Brain microvascular endothelial cell (primary cell): Measurements from ENCODE around the gene COQ8A.

Experiments
- DNase-seq: peaks from one replicate; pipeline ENCODE4 v3.0.0-alpha.2; 2020
- H3K27ac ChIP-seq: fragments of 250-450 bp; sonication (Bioruptor Pico); 2 replicates; pipeline ENCODE4 v1.5.1; 2020; ENCODE audit warnings: mild to moderate bottlenecking, moderate library complexity
- H3K27me3 ChIP-seq: fragments of 250-450 bp; sonication (Bioruptor Pico); replicated peaks from 2 replicates; pipeline ENCODE4 v1.5.1; 2020; ENCODE audit warnings: mild to moderate bottlenecking
- H3K36me3 ChIP-seq: fragments of 250-450 bp; sonication (Bioruptor Pico); replicated peaks from 2 replicates; pipeline ENCODE4 v1.5.1; 2020; ENCODE audit warnings: mild to moderate bottlenecking
- H3K4me3 ChIP-seq: 2 replicates; pipeline ENCODE4 v1.5.1; 2011; ENCODE audit warnings: low read depth, mild to moderate bottlenecking, control low read depth, low read length, moderate library complexity
- in situ Hi-C: cut with HindIII; loops from 2 replicates; pipeline ENCODE4 v1.10.0; 2017; ENCODE audit warnings: low sequenced_read_pairs, low pct_ligation_motif_present
- TF ChIP-seq, protein P1 (sequence below): IDR thresholded peaks from 2 replicates; pipeline ENCODE4 v1.5.1; 2011; ENCODE audit warnings: low read depth, mild to moderate bottlenecking, moderate library complexity, low read length, control low read depth, inconsistent platforms; ENCODE audit errors: missing control alignments

COQ8A gene

DNA sequence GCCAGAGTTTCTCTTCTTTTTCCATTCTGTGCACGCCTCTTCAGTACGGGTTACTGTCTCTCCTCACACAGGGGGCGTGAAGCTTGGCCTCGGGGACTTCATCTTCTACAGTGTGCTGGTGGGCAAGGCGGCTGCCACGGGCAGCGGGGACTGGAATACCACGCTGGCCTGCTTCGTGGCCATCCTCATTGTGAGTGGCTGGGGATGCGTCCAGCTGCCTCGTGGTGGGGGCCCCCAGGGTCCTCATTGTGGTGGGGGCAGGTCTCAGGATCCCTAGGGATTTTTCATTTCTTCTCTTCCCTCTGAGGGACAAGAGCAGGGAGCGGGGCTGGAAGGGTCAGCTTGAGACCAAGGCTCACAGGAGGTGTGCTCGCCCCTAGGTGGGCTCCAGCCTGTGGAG, 46.2 kb upstream of the COQ8A start:
- H3K36me3 ChIP-seq = no peaks in the 10 kb centered on the region

DNA sequence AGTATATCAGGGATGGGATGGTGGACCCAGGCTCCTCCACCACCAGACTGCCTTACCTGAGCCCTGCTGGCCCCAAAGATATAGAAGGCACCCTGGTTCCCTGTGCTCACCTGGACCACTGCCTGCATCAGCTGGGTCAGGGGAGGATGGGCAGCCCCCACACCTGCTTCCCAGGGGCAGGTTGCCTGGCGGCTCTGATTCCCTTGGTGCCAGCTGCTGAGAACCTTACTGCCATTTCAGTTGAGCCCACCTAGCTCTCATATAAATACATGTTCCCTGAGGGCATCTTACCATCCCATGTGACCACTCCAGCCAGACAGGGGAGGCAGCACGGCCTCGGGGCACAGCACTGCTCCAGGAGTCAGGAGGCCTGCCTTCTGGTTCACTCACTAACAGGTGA, 45.3 kb upstream of the COQ8A start:
- Histone ChIP-seq H3K27me3 (no peaks in the 10 kb centered on the region), H3K4me3 (no peak overlapping the region), H3K36me3 (no peaks in the 10 kb centered on the region), H3K27ac (no peak overlapping the region)
- in situ Hi-C loops = no loop called here
- DNase-seq = no peak
- TF ChIP-seq, protein P1, sequence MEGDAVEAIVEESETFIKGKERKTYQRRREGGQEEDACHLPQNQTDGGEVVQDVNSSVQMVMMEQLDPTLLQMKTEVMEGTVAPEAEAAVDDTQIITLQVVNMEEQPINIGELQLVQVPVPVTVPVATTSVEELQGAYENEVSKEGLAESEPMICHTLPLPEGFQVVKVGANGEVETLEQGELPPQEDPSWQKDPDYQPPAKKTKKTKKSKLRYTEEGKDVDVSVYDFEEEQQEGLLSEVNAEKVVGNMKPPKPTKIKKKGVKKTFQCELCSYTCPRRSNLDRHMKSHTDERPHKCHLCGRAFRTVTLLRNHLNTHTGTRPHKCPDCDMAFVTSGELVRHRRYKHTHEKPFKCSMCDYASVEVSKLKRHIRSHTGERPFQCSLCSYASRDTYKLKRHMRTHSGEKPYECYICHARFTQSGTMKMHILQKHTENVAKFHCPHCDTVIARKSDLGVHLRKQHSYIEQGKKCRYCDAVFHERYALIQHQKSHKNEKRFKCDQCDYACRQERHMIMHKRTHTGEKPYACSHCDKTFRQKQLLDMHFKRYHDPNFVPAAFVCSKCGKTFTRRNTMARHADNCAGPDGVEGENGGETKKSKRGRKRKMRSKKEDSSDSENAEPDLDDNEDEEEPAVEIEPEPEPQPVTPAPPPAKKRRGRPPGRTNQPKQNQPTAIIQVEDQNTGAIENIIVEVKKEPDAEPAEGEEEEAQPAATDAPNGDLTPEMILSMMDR = no peak

More for the DNA sequence above, 46.2 kb upstream of the COQ8A start:
- H3K27me3 ChIP-seq = no peaks in the 10 kb centered on the region
- DNase-seq = no peak
- in situ Hi-C loops = no loop called here
- no peak overlapping the region for H3K27ac ChIP-seq
- TF ChIP-seq, protein P1 = no peak
- H3K4me3 ChIP-seq = no peak overlapping the region

DNA sequence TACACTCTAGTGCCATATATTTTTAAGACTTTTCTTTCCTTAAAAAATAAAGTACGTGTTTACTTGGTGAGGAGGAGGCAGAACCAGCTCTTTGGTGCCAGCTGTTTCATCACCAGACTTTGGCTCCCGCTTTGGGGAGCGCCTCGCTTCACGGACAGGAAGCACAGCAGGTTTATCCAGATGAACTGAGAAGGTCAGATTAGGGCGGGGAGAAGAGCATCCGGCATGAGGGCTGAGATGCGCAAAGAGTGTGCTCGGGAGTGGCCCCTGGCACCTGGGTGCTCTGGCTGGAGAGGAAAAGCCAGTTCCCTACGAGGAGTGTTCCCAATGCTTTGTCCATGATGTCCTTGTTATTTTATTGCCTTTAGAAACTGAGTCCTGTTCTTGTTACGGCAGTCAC, 44.5 kb upstream of the COQ8A start:
- no peaks in the 10 kb centered on the region for H3K36me3 ChIP-seq
- no peak overlapping the region for H3K4me3 ChIP-seq
- H3K27ac ChIP-seq = no peak overlapping the region
- TF ChIP-seq, protein P1 = no peak
- DNase-seq = no peak
- in situ Hi-C loops = no loop called here
- no peaks in the 10 kb centered on the region for H3K27me3 ChIP-seq

DNA sequence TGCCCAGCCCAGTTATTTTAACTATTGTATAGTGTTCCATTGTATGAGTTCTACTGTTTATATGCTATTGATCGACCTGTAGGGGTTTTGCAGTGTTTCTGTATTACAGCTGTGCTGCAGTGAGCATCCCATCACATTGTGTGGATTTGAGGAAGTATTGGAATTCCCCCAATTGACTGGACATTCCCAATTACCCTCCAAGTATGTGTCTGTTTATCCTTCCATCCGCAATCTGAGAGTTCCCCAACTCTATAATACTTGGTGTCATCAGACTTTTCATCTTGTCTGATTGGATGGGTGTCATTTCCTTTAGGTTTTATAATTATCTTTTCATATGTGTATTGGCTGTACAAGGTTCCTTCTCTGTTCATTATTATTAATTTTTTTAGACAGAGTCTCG, 41.8 kb upstream of the COQ8A start:
- Histone ChIP-seq H3K27me3 (no peaks in the 10 kb centered on the region), H3K36me3 (no peaks in the 10 kb centered on the region), H3K4me3 (no peak overlapping the region), H3K27ac (no peak overlapping the region)
- TF ChIP-seq, protein P1 = no peak
- in situ Hi-C loops = no loop called here
- DNase-seq = no peak

DNA sequence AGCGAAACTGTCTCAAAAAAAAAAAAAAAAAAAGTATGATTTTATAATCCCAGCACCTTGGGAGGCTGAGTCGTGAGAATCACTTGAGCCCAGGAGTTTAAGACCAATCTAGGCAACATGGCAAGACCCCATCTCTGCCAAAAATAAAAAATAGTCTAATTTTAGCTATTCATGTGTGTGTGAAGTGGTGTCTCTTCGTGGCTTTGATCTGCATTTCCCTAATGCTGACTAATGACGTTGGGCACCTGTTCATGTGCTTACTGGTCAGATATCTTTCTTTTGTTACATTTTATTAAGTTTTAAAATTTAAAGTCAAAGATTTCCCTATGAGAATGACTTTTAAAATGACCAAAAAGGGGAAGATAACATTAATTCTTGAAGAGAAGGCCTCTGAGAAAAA, 38.7 kb upstream of the COQ8A start:
- DNase-seq = no peak
- Histone ChIP-seq H3K27me3 (no peaks in the 10 kb centered on the region), H3K27ac (no peak overlapping the region), H3K4me3 (no peak overlapping the region), H3K36me3 (no peaks in the 10 kb centered on the region)
- TF ChIP-seq, protein P1 = no peak
- in situ Hi-C loops = no loop called here

DNA sequence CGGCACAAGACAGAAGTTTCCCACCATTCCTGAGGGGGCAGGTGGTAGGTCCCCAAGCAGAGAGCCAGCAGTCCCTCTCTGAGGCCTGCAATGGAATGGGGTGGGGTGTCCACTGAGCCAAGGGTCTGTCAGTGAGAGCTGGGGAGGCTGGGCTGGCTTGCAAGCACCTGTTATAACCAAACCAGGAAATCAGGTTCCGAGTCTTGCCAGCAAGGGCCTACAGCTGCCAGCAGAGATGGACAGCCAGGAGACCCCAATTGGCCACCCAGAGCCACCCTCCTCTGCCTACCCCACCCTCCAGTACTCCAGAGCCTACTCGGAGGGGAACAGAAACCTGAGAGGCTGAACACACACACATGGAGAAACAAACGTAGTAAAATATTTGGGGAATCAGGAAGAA, 37.5 kb upstream of the COQ8A start:
- Histone ChIP-seq H3K27ac (no peak overlapping the region), H3K36me3 (no peaks in the 10 kb centered on the region), H3K27me3 (no peaks in the 10 kb centered on the region), H3K4me3 (no peak overlapping the region)
- no peak for DNase-seq
- in situ Hi-C loops = no loop called here
- TF ChIP-seq, protein P1 = no peak
